HL-60/S4 treated with phorbol 12-myristate 13-acetate at 8.2 ng/mL for 4 days and 3 days (cell line): ENCODE results near the gene RAD9A.

Source experiments
- in situ Hi-C: fragments of 300-500 bp; cut with MboI; formaldehyde crosslinking; loops from 2 replicates; pipeline ENCODE4 v1.15.0; 2022; ENCODE audit warnings: low sequenced_read_pairs

Gene RAD9A

GRCh38 chr11:67437809-67438157, 46.0 kb downstream of the RAD9A start:
- in situ Hi-C loops = no loop called here

DNA sequence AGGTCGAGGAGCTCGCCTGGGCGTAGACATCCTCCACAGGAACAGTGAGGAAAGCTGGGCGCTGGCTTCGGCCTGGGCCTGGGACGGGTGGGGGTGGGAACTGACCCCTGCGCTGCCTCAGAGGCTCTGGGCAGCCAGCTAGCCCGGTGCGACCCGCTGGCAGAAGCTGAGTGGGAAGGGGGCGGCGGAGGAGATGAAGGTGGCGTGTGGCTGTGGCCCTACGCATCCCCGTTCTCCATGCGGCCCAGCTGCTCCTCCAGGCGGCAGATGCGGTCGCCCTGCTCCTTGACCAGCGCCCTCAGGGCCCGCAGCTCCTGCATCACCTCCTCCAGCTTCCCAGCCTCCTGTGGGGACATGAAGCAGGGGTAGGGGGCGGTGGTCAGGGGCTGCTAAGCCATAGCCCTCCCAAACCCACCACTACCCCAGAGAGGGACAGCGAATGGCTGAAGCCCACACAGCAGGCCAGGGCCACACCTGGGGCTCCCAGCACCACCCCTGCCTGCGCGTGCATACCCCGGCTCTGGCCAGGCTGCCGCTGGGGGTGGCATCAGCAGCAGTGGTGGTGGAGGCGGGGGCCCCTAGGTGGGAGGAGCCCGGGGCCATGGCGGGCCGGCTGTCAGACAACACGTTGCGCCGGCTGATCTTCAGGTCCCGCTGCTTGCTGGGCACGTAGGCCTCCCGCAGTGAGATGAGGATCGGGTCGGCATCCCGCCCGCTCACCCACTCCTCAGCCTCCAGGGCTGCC, 46.5 kb downstream of the RAD9A start:
- in situ Hi-C loops = no loop called here

GRCh38 chr11:67439321-67440228, 47.8 kb downstream of the RAD9A start:
- in situ Hi-C loops = no loop called here

- in situ Hi-C loops = no loop called here
These were observed 48.7 kb downstream of the RAD9A start for GRCh38 chr11:67440229-67441097.

- in situ Hi-C loops = no loop called here
These were observed 49.3 kb downstream of the RAD9A start for GRCh38 chr11:67441098-67441563.

GRCh38 chr11:67441731-67442351, 50.1 kb downstream of the RAD9A start:
- in situ Hi-C loops = no loop called here

DNA sequence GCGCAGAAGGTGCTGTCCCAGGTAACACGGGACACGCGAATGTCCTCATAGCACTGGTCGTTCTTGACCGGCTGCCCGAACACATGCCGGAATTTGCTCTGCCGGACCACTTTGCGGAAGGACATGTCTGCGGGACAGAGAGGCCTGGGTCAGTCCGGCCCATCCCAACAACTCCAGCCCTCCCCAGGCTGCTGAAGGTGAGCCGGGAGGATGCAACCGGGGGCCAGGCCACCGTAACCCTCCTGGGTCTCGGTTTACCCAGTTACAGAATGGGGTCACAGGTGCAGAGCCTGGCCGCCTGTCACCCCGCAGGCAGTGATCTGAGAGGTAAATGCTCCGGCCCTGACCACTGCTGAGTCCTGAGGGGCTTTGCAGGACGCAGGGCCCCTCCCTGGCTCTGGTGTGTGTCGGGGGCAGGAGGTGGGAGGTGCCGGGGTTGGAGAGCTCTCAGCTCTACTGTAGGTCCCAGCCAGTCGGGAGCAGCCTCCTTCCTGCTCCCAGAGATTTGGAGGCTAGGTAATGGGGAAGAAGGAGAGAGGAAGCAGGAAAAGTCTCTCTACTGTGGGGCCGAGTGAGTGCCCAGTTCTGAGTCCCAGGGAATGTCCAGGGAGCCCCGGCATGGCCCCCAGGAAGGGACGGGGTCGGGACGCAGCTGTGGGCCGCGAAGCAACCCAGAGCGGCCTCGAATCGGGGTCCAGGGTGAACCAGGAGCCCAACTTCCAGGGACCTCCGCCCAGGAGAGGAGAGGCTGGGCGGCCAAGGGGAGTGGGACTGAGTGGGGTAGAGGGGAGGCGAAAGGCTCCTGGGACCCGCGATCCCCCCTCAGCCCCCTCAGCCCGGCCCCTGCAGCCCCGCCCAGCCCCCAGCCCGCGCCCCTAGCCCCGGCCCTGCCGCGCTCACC, 51.0 kb downstream of the RAD9A start:
- in situ Hi-C loops = no loop called here

DNA sequence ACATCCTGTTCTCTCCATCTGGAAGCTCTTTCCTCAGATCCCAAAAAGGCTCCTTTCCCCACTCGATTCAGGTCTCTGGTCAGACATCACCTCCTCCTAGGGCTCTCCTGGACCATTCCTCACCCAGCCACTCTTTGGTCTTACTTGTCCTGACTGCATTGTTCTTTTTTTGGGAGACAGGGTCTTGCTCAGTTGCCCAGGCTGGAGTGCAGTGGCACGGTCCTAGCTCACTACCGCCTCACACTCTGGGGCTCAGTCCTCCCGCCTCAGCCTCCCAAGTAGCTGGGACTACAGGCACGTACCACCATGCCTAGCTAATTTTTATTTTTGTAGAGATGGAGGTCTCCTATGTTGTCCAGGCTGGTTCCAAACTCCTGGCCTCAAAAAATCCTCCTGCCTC, 53.7 kb downstream of the RAD9A start:
- in situ Hi-C loops = no loop called here
